Measurements from ENCODE around the gene PLEKHJ1. TPM values are rescaled to one million over a fixed set of nuclear protein-coding genes. Genes with fewer than 3 reads are reported as not detected.

PLEKHJ1 gene
- total RNA-seq, 1 experiment from 2014 or later, result 91.7 TPM

- Histone ChIP-seq H3K36me3 (no peaks in the 10 kb centered on the region), H3K9me3 (replicated peaks) (no peaks in the 10 kb centered on the region), H3K4me1 (replicated peaks) (peaks cover 9% of the 10 kb centered on the region; the same call in 1 of the 2 replicates), H3K4me3 (no peak overlapping the region), H3K27me3 (replicated peaks) (no peaks in the 10 kb centered on the region), H3K27ac (no peak overlapping the region)
- no peak for DNase-seq (ENCODE audit: low read depth in 1 of 2, low spot score in 2 of 2)
Measured at GRCh38 chr19:2259336-2259735, 23.2 kb upstream of the PLEKHJ1 start.

GRCh38 chr19:2255982-2256685, 20.0 kb upstream of the PLEKHJ1 start, which contains the start of gene JSRP1:
Gene JSRP1 (minus strand): TSS chr19:2256417. CDS start chr19:2255314, 1,103 bp downstream.
- Histone ChIP-seq H3K4me1 (replicated peaks) (peaks cover 9% of the 10 kb centered on the region; the same call in 1 of the 2 replicates), H3K9me3 (replicated peaks) (no peaks in the 10 kb centered on the region), H3K4me3 (no peak within 1 kb of the TSS), H3K27ac (no peak within 1 kb of the TSS), H3K36me3 (no peaks in the 10 kb centered on the region), H3K27me3 (replicated peaks) (no peaks in the 10 kb centered on the region)
- DNase-seq (ENCODE audit: low read depth in 1 of 2, low spot score in 2 of 2), result peak in 1 of 2 experiments; percentile 45

- H3K9me3 ChIP-seq (replicated peaks), result no peaks in the 10 kb centered on the region
- H3K4me1 ChIP-seq (replicated peaks), result peaks cover 6% of the 10 kb centered on the region; the same call in 1 of the 2 replicates
- H3K27me3 ChIP-seq (replicated peaks), result no peaks in the 10 kb centered on the region
- no peak for DNase-seq (ENCODE audit: low read depth in 1 of 2, low spot score in 2 of 2)
- H3K27ac ChIP-seq, result no peak overlapping the region
- no peaks in the 10 kb centered on the region; the same call in 1 of the 2 replicates for H3K36me3 ChIP-seq
- H3K4me3 ChIP-seq, result no peak overlapping the region
Measured at GRCh38 chr19:2255112-2255845, 19.1 kb upstream of the PLEKHJ1 start.

- H3K36me3 ChIP-seq, result peaks cover 9% of the 10 kb centered on the region
- no peak for DNase-seq (ENCODE audit: low read depth in 1 of 2, low spot score in 2 of 2)
- H3K4me3 ChIP-seq, result no peak overlapping the region
- no peak overlapping the region for H3K27ac ChIP-seq
- H3K27me3 ChIP-seq (replicated peaks), result no peaks in the 10 kb centered on the region
- no peaks in the 10 kb centered on the region for H3K9me3 ChIP-seq (replicated peaks)
- H3K4me1 ChIP-seq (replicated peaks), result 0 out of 2 replicates have a peak, but pooled peaks cover 3% of the 10 kb centered on the region
Measured at GRCh38 chr19:2254064-2254872, 18.1 kb upstream of the PLEKHJ1 start.

- Histone ChIP-seq H3K4me3 (no peak overlapping the region), H3K4me1 (replicated peaks) (0 out of 2 replicates have a peak, but pooled peaks cover 3% of the 10 kb centered on the region), H3K9me3 (replicated peaks) (no peaks in the 10 kb centered on the region), H3K27ac (no peak overlapping the region), H3K36me3 (peaks cover 17% of the 10 kb centered on the region), H3K27me3 (replicated peaks) (no peaks in the 10 kb centered on the region)
- DNase-seq (ENCODE audit: low read depth in 1 of 2, low spot score in 2 of 2), result no peak
Measured at GRCh38 chr19:2253106-2254063, 17.3 kb upstream of the PLEKHJ1 start.

- Histone ChIP-seq H3K4me1 (replicated peaks) (0 out of 2 replicates have a peak, but pooled peaks cover 3% of the 10 kb centered on the region), H3K9me3 (replicated peaks) (no peaks in the 10 kb centered on the region), H3K4me3 (no peak overlapping the region), H3K27ac (no peak overlapping the region), H3K27me3 (replicated peaks) (no peaks in the 10 kb centered on the region), H3K36me3 (peaks cover 20% of the 10 kb centered on the region)
- no peak for DNase-seq (ENCODE audit: low read depth in 1 of 2, low spot score in 2 of 2)
Measured at GRCh38 chr19:2252797-2253105, 16.6 kb upstream of the PLEKHJ1 start.

GRCh38 chr19:2252055-2252796, 16.1 kb upstream of the PLEKHJ1 start:
- no peak for DNase-seq (ENCODE audit: low read depth in 1 of 2, low spot score in 2 of 2)

GRCh38 chr19:2251106-2252054, 15.3 kb upstream of the PLEKHJ1 start:
- no peak for DNase-seq (ENCODE audit: low read depth in 1 of 2, low spot score in 2 of 2)

More at GRCh38 chr19:2252055-2252796, 16.1 kb upstream of the PLEKHJ1 start:
- H3K4me1 ChIP-seq (replicated peaks), result 0 out of 2 replicates have a peak, but pooled peaks cover 3% of the 10 kb centered on the region
- H3K9me3 ChIP-seq (replicated peaks), result no peaks in the 10 kb centered on the region
- no peaks in the 10 kb centered on the region for H3K27me3 ChIP-seq (replicated peaks)
- H3K27ac ChIP-seq, result no peak overlapping the region
- H3K4me3 ChIP-seq, result no peak overlapping the region
- peaks cover 25% of the 10 kb centered on the region for H3K36me3 ChIP-seq

GRCh38 chr19:2250766-2251105, 14.6 kb upstream of the PLEKHJ1 start:
- DNase-seq (ENCODE audit: low read depth in 1 of 2, low spot score in 2 of 2), result no peak
- H3K27ac ChIP-seq, result no peak overlapping the region
- H3K27me3 ChIP-seq (replicated peaks), result no peaks in the 10 kb centered on the region
- H3K4me3 ChIP-seq, result no peak overlapping the region
- H3K36me3 ChIP-seq, result peaks cover 40% of the 10 kb centered on the region
- no peaks in the 10 kb centered on the region for H3K9me3 ChIP-seq (replicated peaks)
- H3K4me1 ChIP-seq (replicated peaks), result no peaks in the 10 kb centered on the region

More at GRCh38 chr19:2251106-2252054, 15.3 kb upstream of the PLEKHJ1 start:
- H3K9me3 ChIP-seq (replicated peaks), result no peaks in the 10 kb centered on the region
- H3K27ac ChIP-seq, result no peak overlapping the region
- no peak overlapping the region for H3K4me3 ChIP-seq
- peaks cover 33% of the 10 kb centered on the region for H3K36me3 ChIP-seq
- H3K4me1 ChIP-seq (replicated peaks), result 0 out of 2 replicates have a peak, but pooled peaks cover 3% of the 10 kb centered on the region
- no peaks in the 10 kb centered on the region for H3K27me3 ChIP-seq (replicated peaks)

- Histone ChIP-seq H3K4me1 (replicated peaks) (no peaks in the 10 kb centered on the region), H3K36me3 (peaks cover 46% of the 10 kb centered on the region), H3K27me3 (replicated peaks) (no peaks in the 10 kb centered on the region), H3K4me3 (no peak overlapping the region), H3K27ac (no peak overlapping the region), H3K9me3 (replicated peaks) (no peaks in the 10 kb centered on the region)
- DNase-seq (ENCODE audit: low read depth in 1 of 2, low spot score in 2 of 2), result no peak
Measured at GRCh38 chr19:2249880-2250765, 14.0 kb upstream of the PLEKHJ1 start.

All from SJSA1 (cell line).